ENCODE results near the gene PINK1.
A peak's percentile ranks its signal among the peaks of the same experiment; 100 is the strongest.

PINK1 gene

DNA sequence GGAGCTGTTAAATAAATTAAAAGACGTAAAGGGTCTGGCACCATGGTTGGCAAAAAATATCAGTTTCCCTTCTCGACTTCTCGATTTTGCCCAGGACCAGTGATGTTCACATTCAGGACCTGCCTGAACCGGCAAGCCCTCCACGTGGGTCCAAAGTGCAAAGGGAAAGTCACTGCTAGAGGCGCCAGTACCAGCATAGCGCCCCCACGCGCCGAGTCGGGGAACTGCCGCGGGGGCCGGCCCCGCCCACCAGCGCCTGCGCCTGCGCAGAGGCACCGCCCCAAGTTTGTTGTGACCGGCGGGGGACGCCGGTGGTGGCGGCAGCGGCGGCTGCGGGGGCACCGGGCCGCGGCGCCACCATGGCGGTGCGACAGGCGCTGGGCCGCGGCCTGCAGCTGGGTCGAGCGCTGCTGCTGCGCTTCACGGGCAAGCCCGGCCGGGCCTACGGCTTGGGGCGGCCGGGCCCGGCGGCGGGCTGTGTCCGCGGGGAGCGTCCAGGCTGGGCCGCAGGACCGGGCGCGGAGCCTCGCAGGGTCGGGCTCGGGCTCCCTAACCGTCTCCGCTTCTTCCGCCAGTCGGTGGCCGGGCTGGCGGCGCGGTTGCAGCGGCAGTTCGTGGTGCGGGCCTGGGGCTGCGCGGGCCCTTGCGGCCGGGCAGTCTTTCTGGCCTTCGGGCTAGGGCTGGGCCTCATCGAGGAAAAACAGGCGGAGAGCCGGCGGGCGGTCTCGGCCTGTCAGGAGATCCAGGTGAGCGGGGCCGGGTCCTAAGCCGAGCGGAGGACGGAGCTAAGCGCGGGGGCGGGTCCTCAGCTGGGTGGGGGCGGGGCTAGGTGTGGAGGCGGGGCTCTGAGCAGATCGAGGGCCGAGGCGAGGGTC lies at the start of gene PINK1:
Gene PINK1 (plus strand): TSS at position 269 of the 875 bp plus-strand sequence. CDS start 91 bp downstream, at position 360.
- TF ChIP-seq CTCF (conservative IDR thresholded peaks at IDR 0.05; ENCODE audit: low read depth, low read length), result peak; percentile 77

GRCh38 chr1:20584890-20585289 lies 48.4 kb upstream of the PINK1 start:
- peak; percentile 30 for DNase-seq (ENCODE audit: low read depth)
- H3K4me3 ChIP-seq (ENCODE audit: low read depth, low read length), result no peak overlapping the region
- no peak for TF ChIP-seq CTCF (conservative IDR thresholded peaks at IDR 0.05; ENCODE audit: low read depth, low read length)

More for the DNA sequence above, at the start of gene PINK1:
- peak; percentile 71 for DNase-seq (ENCODE audit: low read depth)
- H3K4me3 ChIP-seq (ENCODE audit: low read depth, low read length), result peak within 1 kb of the TSS; percentile 87

- peak; percentile 31 for TF ChIP-seq CTCF (conservative IDR thresholded peaks at IDR 0.05; ENCODE audit: low read depth, low read length)
- no peak overlapping the region for H3K4me3 ChIP-seq (ENCODE audit: low read depth, low read length)
- peak; percentile 30 for DNase-seq (ENCODE audit: low read depth)
These were observed 46.2 kb upstream of the PINK1 start for GRCh38 chr1:20586953-20587660.

- TF ChIP-seq CTCF (conservative IDR thresholded peaks at IDR 0.05; ENCODE audit: low read depth, low read length), result no peak
- no peak overlapping the region for H3K4me3 ChIP-seq (ENCODE audit: low read depth, low read length)
- DNase-seq (ENCODE audit: low read depth), result peak; percentile 21
These were observed 45.6 kb upstream of the PINK1 start for GRCh38 chr1:20587661-20588053.

- no peak for TF ChIP-seq CTCF (conservative IDR thresholded peaks at IDR 0.05; ENCODE audit: low read depth, low read length)
- DNase-seq (ENCODE audit: low read depth), result no peak
- H3K4me3 ChIP-seq (ENCODE audit: low read depth, low read length), result peak within 1 kb of the TSS; percentile 34
These were observed 44.5 kb upstream of the PINK1 start, which contains the start of gene CDA for GRCh38 chr1:20588634-20589225. Gene CDA, plus strand, starts transcription at chr1:20589097. Its CDS starts 33 bp downstream, at chr1:20589130.

DNA sequence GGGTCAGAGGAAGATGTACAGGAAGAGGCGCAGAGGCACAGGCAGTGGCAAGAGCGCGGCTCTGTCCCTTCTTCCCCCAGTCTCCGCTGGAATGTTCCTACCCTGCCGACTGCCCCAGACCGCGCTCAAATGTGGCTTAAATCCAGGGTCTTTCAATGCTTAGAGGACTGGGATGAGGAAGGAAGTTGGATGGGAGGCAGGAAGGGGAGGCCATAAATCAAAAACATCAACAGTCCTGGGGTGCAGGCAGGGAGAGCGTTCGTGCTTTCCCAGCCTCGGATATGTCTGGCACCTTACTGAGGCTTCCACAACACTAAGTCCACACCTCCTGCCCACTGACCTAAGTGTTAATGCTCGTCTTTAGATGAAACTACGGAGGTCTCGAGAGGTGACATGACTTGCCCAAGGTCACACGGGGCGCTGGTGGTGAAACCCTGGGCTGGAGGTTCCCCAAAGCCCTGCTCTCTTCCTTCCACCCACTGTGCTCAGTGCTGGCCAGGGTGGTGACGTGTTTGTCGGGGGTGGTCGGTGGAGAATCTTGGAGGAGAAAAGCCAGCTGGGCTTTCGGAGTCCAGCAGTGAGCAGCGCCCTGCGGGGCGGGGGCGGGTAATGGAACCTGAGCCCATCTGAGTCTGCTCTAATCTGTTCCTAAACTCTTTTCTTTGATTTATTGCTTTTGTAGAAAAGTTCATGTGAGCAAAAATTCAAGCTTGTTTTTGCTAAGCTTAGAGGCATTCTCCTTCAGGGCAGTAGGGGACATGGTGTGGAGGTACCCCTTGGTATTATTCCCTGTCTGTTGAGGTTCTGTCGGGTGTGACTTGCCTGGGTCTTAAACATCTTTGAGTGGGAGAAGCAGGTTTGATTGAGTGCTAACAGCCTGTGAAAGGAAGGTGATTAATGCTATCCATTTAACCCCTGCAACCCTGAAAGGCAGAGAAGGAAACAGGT lies 43.7 kb upstream of the PINK1 start:
- H3K4me3 ChIP-seq (ENCODE audit: low read depth, low read length), result peak overlapping the region; percentile 34
- peak; percentile 70 for DNase-seq (ENCODE audit: low read depth)
- TF ChIP-seq CTCF (conservative IDR thresholded peaks at IDR 0.05; ENCODE audit: low read depth, low read length), result no peak

Data from choroid plexus epithelial cell (primary cell).